Measurements from ENCODE around the gene PARD6G. TPM values are rescaled to one million over a fixed set of nuclear protein-coding genes. Genes with fewer than 3 reads are reported as not detected.

Gene PARD6G
- total RNA-seq, 4 donors from 2014 or later: 0.65 to 4.1 (median 1.5) TPM

- TF ChIP-seq CTCF (IDR thresholded peaks at IDR 0.05; ENCODE audit: low read depth): no peak
Measured at GRCh38 chr18:80126797-80127196, 120.5 kb downstream of the PARD6G start.

GRCh38 chr18:80124131-80124530, 123.2 kb downstream of the PARD6G start:
- no peak for TF ChIP-seq CTCF (IDR thresholded peaks at IDR 0.05; ENCODE audit: low read depth)

GRCh38 chr18:80120932-80121331, 126.4 kb downstream of the PARD6G start:
- TF ChIP-seq CTCF (IDR thresholded peaks at IDR 0.05; ENCODE audit: low read depth): no peak

GRCh38 chr18:80119111-80119510, 128.2 kb downstream of the PARD6G start:
- TF ChIP-seq CTCF (IDR thresholded peaks at IDR 0.05; ENCODE audit: low read depth): no peak

GRCh38 chr18:80115035-80115434, 132.3 kb downstream of the PARD6G start:
- no peak for TF ChIP-seq CTCF (IDR thresholded peaks at IDR 0.05; ENCODE audit: low read depth)

- TF ChIP-seq CTCF (IDR thresholded peaks at IDR 0.05; ENCODE audit: low read depth): no peak
Measured at GRCh38 chr18:80112624-80113248, 134.6 kb downstream of the PARD6G start.

GRCh38 chr18:80109676-80110078, 137.6 kb downstream of the PARD6G start:
- no peak for TF ChIP-seq CTCF (IDR thresholded peaks at IDR 0.05; ENCODE audit: low read depth)
